Fibroblast of skin of left biceps (primary cell): ENCODE results near the gene MEAK7.

Experiments used
- DNase-seq, 2 experiments: peaks; one replicate each; pipeline ENCODE4 v3.0.0-alpha.2; 2013; ENCODE audit warnings: low read depth in 2 of 2

MEAK7 gene

DNA sequence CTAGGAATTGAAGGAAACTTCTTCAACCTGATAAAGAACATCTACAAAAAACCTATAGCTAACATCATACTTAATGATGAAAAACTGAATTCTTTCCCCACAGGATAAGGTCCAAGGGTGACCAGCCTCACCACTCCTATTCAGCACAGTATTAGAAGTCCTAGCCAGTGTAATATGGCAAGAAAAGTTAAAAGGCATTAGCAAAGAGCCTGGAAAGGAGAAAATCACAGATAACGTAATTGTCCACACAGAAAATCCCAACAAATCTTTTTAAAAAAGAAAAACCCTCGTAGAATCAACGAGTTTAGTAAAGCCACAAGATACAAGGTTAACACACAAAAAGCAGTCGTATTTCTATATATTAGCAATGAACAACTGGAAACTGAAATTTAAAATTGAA, 37.8 kb downstream of the MEAK7 start:
- no peak for DNase-seq

DNA sequence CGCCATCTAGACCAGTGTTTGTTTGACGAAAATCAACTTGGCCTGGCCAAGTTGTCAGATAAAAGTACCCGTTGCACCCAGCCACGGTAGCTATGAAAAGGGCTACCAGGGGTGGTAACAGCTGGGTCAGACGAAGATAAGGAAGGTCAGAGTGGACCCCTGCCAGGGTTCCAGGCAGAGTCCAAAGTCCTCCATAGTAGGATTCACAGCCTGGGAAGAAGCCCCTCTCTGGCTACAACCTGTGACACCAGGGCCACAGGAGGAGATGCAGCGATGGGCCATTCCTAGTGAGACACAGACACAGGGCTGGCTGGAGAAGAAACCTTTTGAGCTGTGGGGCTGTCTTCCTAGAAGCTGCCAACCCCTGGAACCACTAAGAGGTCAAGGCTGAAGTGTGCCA, 39.3 kb downstream of the MEAK7 start:
- no peak for DNase-seq

DNA sequence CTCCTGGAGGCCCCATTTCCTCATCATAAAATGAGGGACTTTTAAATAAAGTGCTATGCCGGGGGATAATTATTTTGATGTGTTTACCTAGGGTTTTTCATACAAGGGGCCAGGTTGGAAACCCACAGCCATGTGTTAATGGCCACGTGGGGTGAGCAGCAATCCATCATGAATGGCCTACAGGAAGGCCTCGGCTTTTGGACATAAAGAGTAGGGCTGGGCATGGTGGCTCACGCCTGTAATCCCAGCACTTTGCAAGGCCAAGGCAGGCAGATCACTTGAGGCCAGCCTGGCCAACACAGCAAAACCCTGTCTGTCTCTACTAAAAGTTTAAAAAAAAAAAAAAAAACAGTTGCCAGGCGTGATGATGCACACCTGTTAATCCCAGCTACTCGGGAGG, 40.3 kb downstream of the MEAK7 start:
- no peak for DNase-seq

GRCh38 chr16:84463221-84463620, 41.2 kb downstream of the MEAK7 start:
- no peak for DNase-seq

- DNase-seq: no peak
Measured at GRCh38 chr16:84462296-84463210, 41.9 kb downstream of the MEAK7 start.

GRCh38 chr16:84461413-84462295, 42.8 kb downstream of the MEAK7 start:
- DNase-seq: no peak

DNA sequence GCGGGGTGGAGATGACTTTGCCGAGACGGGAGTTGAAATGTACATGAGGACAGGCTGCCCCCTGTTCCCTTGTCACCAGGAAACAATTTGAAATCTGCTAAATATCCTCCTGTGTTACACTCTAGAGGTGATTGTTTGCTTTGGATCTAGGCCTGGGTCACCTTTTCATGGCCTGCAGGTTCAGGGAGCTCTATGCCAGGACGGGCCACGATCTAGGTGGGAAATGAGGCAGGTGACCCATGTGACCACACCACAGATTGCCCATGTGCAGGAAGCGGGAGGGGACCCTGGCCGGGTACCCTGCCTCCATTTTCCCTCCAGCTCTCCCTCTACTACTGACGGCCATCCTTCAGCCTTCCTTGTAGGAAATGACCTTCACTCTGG, 43.4 kb downstream of the MEAK7 start:
- DNase-seq: no peak

- DNase-seq: no peak
Measured at GRCh38 chr16:84460406-84461028, 43.9 kb downstream of the MEAK7 start.

- DNase-seq: no peak
Measured at GRCh38 chr16:84459941-84460405, 44.5 kb downstream of the MEAK7 start.

DNA sequence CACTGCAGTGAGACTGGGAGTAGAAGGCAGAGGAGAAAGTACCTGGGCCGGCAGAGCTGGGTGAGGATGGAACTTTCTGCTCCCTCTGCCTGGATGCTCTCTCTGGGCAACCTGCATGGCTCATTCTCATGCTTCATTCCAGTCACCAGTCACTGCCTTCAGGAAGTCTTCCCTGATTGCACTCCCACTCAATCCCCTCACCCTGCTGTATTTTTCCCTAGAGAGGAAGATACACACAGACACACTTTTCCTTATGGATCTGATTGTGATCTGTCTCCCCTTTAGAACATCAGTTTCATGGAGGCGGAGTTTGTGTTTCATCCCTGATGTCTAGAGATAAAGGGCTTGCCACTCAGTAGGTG, 44.9 kb downstream of the MEAK7 start:
- DNase-seq: no peak

DNA sequence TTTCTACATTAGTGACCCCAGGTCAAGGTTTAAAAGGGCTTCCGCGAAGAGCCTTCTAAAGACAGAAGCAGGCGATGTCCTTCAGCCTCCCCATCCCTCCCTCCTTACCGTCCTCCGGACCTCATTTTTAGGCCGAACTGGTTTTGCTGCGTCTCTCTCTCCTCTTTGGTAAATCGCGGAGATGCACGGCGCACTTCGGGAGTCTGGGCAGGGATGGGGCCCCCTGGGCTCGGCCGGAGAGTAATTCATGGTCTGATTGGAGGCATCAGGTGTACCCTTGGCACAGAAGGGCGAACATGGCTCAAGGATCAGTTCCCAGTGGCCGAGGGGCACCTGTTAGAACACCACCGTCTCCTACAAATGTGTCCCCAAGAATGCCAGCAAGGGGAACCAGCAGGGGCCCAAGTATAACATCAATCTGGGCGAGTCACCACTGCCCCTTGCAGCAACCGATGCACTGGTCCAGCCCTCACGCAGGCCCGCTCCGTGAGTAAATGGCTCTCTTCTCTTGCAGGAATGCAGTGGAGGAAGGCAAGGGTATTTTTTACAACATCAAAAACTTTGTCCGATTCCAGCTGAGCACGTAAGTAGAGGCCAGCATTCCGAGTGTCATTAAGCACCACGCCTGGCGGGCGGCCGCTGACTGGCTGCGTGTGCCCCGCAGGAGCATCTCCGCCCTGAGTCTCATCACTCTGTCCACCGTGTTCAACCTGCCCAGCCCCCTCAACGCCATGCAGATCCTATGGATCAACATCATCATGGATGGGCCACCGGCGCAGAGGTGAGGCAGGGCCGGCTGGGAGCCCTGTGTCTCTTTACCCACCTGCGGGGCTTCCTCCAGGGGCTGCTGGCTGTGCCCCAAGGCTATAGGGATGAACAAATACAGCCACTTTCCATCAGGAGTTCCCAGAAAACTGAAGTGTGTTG, 45.6 kb downstream of the MEAK7 start:
- DNase-seq: no peak

DNA sequence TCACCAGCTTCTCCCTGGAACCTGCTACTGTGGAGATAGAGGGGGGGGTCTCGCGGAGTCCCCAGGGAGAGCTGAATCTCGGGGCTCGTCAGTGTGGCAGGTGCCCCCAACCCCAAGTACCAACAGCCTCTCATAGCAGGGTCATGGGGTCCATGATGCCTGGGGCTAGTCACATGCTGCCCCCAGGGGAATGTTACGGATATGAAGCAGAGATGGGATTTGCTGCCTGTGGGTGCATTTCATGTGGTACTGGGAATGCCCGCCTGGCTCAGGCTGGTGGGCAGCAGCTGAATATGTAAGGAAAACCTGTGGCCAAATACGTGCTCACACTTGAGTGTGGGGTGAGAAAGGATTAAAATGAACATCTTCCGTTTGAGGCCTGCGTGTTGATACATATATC, 49.4 kb downstream of the MEAK7 start:
- no peak for DNase-seq
